Esophagus (tissue), 2 donors: ENCODE data around the gene CLEC2L. TPM values are rescaled to one million over a fixed set of nuclear protein-coding genes. Genes with fewer than 3 reads are reported as not detected.

Experiments
- H3K27ac ChIP-seq, 2 donors: one replicate each; pipeline ENCODE4 v1.5.1; 2013; ENCODE audit warnings: low read depth in 2 of 2, mild to moderate bottlenecking in 2 of 2, inconsistent platforms in 1 of 2, low read length in 1 of 2, moderate library complexity in 1 of 2
- H3K27me3 ChIP-seq, 2 donors: one replicate each; pipeline ENCODE4 v1.6.1; 2013; ENCODE audit warnings: low read length in 2 of 2, control low read depth in 1 of 2, mild to moderate bottlenecking in 1 of 2; ENCODE audit not compliant: insufficient read depth in 2 of 2, control insufficient read depth in 1 of 2
- H3K36me3 ChIP-seq, 2 donors: one replicate each; pipeline ENCODE4 v1.6.1; 2013; ENCODE audit warnings: low read length in 1 of 2; ENCODE audit not compliant: control insufficient read depth in 2 of 2, insufficient read depth in 2 of 2
- H3K4me1 ChIP-seq, 2 donors: one replicate each; pipeline ENCODE4 v1.6.1; 2013; ENCODE audit warnings: low read length in 1 of 2; ENCODE audit not compliant: control insufficient read depth in 2 of 2, insufficient read depth in 2 of 2
- H3K4me3 ChIP-seq, 2 donors: one replicate each; pipeline ENCODE4 v1.5.1; 2013; ENCODE audit warnings: low read length in 2 of 2, mild to moderate bottlenecking in 2 of 2, low read depth in 1 of 2, moderate library complexity in 1 of 2
- H3K9me3 ChIP-seq, 2 donors: one replicate each; pipeline ENCODE4 v1.6.1; 2013; ENCODE audit warnings: mild to moderate bottlenecking in 2 of 2, low read depth in 1 of 2, low read length in 1 of 2, moderate library complexity in 1 of 2; ENCODE audit not compliant: control insufficient read depth in 2 of 2, insufficient read depth in 1 of 2
- WGBS, 2 donors: extraction: QIAGEN DNeasy Blood & Tissue Kit; methylation state at CpG; one replicate each; pipeline ENCODE4 v1.1.7; 2013; 5-methylcytosine and 5-hydroxymethylcytosine counted together
- polyA plus RNA-seq, 2 donors: library from polyadenylated mRNA; stranded (reverse); fragments of 200-250 nt; gene quantifications; one replicate each; pipeline ENCODE4 v1.2.3, GENCODE V29; 2013
- donor health status: healthy with polysubstance abuse.
- donor health status: Bipolar disorder and iron deficiency.

CLEC2L gene
- polyA plus RNA-seq, 2 donors: 0.04 TPM; not detected in 1

- Histone ChIP-seq H3K27me3 (no peaks in the 10 kb centered on the region), H3K4me1 (no peaks in the 10 kb centered on the region), H3K9me3 (no peaks in the 10 kb centered on the region), H3K27ac (no peak overlapping the region), H3K36me3 (peaks cover 0 to 9% of the 10 kb centered on the region in 2 donors), H3K4me3 (no peak overlapping the region)
- 88 to 92% methylated on average over 5 of the region's 5 CpGs for WGBS, 2 donors
Measured at GRCh38 chr7:139563856-139564255, 40.4 kb downstream of the CLEC2L start.

DNA sequence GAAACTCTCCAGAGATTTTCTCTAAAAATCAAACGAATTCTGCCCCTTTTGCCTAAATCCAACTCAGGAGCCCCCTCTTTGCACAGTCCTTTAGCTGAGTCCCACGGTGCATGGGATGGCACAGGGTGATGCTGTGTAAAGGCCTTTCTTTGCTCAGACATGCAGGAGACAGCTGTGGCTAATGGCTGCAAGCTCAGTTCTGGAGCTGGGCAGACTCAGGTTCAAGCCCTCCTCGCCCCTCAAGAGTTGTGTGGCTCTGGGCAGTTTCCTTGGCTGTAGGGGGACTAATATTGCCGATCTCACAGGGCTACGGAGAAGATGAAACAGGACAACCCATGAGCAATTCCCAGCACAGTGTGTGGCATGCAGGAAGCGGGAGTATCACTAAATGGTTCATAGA, 42.6 kb downstream of the CLEC2L start:
- Histone ChIP-seq H3K9me3 (no peaks in the 10 kb centered on the region), H3K4me3 (no peak overlapping the region), H3K27me3 (no peaks in the 10 kb centered on the region), H3K27ac (no peak overlapping the region), H3K4me1 (no peaks in the 10 kb centered on the region), H3K36me3 (peaks cover 0 to 12% of the 10 kb centered on the region in 2 donors)
- WGBS, 2 donors: 91 to 95% methylated on average over 6 of the region's 6 CpGs

DNA sequence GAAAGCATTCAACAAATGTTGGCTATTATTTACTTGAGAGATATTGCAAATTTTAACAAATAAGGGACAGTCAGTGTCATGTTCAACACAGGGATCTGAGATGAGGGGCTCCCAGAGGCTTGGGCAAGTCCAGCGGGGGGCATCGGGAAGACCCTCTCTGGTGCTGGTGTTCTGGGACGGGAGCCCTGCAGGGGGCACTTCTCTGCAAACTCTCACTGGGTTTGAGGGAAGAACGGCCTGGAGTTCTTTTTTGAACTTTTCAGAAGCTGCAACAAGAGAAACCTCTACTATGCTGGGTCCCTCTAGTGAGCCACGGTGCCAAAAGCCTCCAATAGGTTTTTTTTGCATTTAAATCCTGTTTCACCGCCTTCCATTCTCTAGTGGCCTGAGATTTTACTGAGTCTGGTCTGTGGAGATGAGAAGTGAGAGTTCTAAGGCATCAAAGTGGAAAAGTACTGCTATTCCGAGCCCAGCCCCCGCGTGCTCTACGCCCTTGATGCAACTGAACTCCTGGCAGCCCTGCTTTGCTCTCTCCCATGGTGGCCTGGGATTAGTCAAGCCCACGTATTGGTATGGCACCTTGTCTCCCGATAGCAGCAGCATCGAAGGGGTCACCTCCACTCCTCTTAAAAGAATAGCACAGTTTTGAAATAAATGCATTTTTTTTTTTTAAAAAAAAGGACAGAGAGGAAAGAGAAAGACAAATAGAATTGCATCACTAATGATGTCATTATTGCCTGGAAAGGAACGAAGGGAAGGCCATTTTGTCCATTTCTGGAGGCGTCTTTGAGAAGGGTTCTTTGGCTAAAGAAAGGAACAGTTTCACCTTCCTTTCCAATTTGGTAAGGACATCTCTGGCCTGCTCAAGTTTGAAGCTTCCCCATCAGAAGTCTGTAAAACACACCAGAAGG, 43.5 kb downstream of the CLEC2L start:
- Histone ChIP-seq H3K36me3 (peaks cover 0 to 14% of the 10 kb centered on the region in 2 donors), H3K4me3 (no peak overlapping the region), H3K27ac (no peak overlapping the region), H3K4me1 (no peaks in the 10 kb centered on the region), H3K9me3 (no peaks in the 10 kb centered on the region), H3K27me3 (no peaks in the 10 kb centered on the region)
- 92 to 93% methylated on average over 15 of the region's 15 CpGs for WGBS, 2 donors

DNA sequence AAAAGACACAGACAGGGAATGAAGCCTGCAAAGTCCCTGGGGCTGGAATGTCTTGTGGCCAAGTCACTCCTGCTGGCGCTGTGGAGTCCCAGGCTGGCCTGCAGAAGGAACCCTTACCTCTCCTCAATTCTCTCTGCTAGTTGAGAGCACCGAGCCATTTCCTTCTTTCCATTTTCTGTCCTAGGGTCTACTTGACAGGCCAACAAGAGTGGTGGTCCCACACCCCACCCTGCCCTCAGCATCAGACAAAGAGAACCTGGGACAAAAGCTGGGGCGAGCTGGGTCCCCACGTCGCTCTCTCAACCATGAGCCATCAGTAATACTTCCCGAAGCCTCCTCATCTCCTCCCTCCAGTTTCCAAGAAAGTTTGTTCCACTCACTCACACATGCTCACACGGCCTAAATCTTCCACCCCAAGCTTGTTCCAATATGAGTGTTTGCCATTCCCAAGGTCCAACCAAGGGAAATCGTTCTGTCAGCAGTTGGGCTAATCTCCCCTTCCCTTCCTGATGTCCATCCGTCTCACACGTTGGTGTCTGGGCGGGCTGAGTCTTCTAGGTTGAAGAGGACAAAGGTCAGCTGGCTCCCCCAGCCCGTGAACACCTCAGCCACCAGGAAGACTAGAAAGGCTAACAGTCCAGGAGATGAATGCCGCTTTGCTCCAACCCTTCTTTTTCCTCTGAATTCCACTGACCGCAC, 44.3 kb downstream of the CLEC2L start:
- 89 to 92% methylated on average over 14 of the region's 14 CpGs for WGBS, 2 donors
- H3K36me3 ChIP-seq: peaks cover 0 to 15% of the 10 kb centered on the region in 2 donors
- no peaks in the 10 kb centered on the region for H3K4me1 ChIP-seq
- H3K27me3 ChIP-seq: no peaks in the 10 kb centered on the region
- no peak overlapping the region for H3K4me3 ChIP-seq
- no peak overlapping the region for H3K27ac ChIP-seq
- H3K9me3 ChIP-seq: no peaks in the 10 kb centered on the region

- H3K36me3 ChIP-seq: peaks cover 0 to 20% of the 10 kb centered on the region in 2 donors
- WGBS, 2 donors: 94% methylated on average over 6 of the region's 6 CpGs
Measured at GRCh38 chr7:139568346-139568675, 44.8 kb downstream of the CLEC2L start.

DNA sequence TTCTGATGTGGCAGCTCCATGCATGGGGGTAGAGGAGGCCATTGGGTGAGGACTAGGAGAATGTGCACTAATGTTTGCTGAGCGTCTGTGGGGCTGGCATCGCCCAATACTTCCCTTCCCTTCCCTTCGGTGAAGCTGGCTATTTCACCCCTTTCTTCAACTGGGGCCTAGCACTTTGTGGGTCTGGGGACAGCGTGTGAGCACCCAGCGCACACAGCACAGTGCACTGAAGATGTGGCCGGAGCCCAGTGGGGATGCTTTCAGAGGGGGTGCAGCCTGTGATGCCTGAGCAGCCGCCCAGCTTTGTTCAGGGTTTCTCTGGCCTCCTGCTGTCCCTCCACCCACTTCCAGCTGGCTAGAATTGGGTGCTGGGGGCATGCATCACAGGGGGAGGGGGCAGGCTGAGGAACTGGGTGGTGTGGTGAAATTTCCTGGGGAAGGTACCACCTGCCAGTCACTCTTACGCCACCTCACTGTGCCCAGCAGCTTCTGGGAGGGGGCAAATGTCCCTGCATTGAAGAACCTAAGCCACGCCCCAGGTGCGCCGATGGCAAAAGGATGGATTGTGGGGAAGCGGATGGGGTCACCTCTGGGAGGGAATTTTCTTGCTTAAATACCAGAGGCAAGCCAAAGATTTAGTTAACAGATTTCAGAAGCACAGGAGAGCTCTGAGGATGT, 45.5 kb downstream of the CLEC2L start:
- H3K4me3 ChIP-seq: no peak overlapping the region
- no peaks in the 10 kb centered on the region for H3K27me3 ChIP-seq
- H3K4me1 ChIP-seq: no peaks in the 10 kb centered on the region
- 97% methylated on average over 12 of the region's 12 CpGs for WGBS, 2 donors
- H3K27ac ChIP-seq: no peak overlapping the region
- H3K9me3 ChIP-seq: no peaks in the 10 kb centered on the region
- H3K36me3 ChIP-seq: peaks cover 0 to 21% of the 10 kb centered on the region in 2 donors

More at GRCh38 chr7:139568346-139568675, 44.8 kb downstream of the CLEC2L start:
- Histone ChIP-seq H3K4me1 (no peaks in the 10 kb centered on the region), H3K27me3 (no peaks in the 10 kb centered on the region), H3K9me3 (no peaks in the 10 kb centered on the region), H3K27ac (no peak overlapping the region), H3K4me3 (no peak overlapping the region)

GRCh38 chr7:139570119-139570518, 46.6 kb downstream of the CLEC2L start:
- WGBS, 2 donors: 71 to 74% methylated on average over 8 of the region's 8 CpGs
- Histone ChIP-seq H3K36me3 (peaks cover 5 to 30% of the 10 kb centered on the region in 2 donors), H3K4me1 (no peaks in the 10 kb centered on the region), H3K9me3 (no peaks in the 10 kb centered on the region), H3K4me3 (no peak overlapping the region), H3K27me3 (no peaks in the 10 kb centered on the region), H3K27ac (no peak overlapping the region)

DNA sequence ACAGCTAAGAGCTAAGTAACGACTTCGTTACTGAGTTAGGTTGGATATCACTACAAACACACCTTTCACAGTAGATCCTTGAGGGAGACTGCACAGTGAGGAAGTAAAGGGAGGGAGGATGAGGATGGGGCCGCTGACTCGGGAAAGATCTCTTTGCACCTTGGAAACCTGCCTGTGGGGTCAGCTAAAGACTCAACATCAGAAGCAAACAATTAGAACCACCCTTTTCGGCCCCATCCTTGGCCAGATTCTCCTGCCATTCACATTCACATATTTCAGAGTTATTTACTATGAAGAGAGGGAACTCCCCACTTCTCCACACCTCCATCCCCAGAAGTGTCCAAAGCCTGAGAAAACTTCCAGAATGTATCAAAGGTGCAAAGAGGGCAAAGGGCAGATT, 47.1 kb downstream of the CLEC2L start:
- no peak overlapping the region for H3K4me3 ChIP-seq
- peaks cover 5 to 33% of the 10 kb centered on the region in 2 donors for H3K36me3 ChIP-seq
- WGBS, 2 donors: 85% methylated on average over 5 of the region's 5 CpGs
- no peak overlapping the region for H3K27ac ChIP-seq
- no peaks in the 10 kb centered on the region for H3K27me3 ChIP-seq
- H3K4me1 ChIP-seq: no peaks in the 10 kb centered on the region
- no peaks in the 10 kb centered on the region for H3K9me3 ChIP-seq

DNA sequence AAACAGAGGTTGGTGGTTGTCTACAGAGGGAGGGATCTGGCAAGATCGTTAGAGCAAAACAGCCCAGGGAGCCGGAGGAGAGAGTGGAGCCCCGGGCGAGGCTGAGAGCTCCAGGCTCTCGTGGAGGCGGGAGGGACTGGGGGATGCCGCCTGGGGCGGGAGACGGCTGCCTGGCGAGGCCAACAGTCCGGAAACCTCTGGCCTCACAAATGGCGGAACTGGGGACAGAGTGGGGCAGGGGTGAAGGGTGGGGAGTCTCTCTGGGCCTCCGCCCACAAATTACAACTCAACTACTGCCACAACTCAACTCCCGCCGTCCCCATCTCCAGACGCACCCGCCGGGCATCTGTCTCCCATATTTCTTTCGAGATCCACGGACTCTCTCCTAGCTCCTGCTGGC, 47.7 kb downstream of the CLEC2L start:
- Histone ChIP-seq H3K27me3 (no peaks in the 10 kb centered on the region), H3K4me3 (no peak overlapping the region), H3K27ac (no peak overlapping the region), H3K4me1 (no peaks in the 10 kb centered on the region), H3K36me3 (peaks cover 5 to 33% of the 10 kb centered on the region in 2 donors), H3K9me3 (no peaks in the 10 kb centered on the region)
- WGBS, 2 donors: 88 to 89% methylated on average over 16 to 20 of the region's 20 CpGs
